Measurements from ENCODE around the gene ARFGAP2. TPM values are rescaled to one million over a fixed set of nuclear protein-coding genes. Genes with fewer than 3 reads are reported as not detected.
"Not testable (repeated sequence)": the region's sequence is repeated elsewhere in the genome, so short reads cannot be mapped to it uniquely, and the experiment has no call there.

ARFGAP2 gene
- total and polyA plus RNA-seq, 2 donors from 2014 or later, result 59.3 to 87.5 TPM

GRCh38 chr11:47208628-47209027 is 31.9 kb upstream of the ARFGAP2 start:
- Histone ChIP-seq H3K9ac (ENCODE audit: low read length in 3 of 3) (no peak overlapping the region), H3K4me1 (ENCODE audit: control insufficient read depth in 2 of 3, insufficient read depth in 2 of 3, low read depth in 1 of 3, low read length in 3 of 3) (no peaks in the 10 kb centered on the region), H3K27ac (ENCODE audit: low read depth in 2 of 2, low read length in 2 of 2) (no peak overlapping the region), H3K4me3 (ENCODE audit: low read length in 3 of 3) (no peak overlapping the region), H3K27me3 (ENCODE audit: control insufficient read depth, insufficient read depth, low read length) (no peaks in the 10 kb centered on the region), H3K9me3 (ENCODE audit: control insufficient read depth in 2 of 3, insufficient read depth in 1 of 3, low read length in 3 of 3) (no peaks in the 10 kb centered on the region), H3K36me3 (ENCODE audit: control insufficient read depth in 2 of 3, insufficient read depth in 3 of 3, low read length in 3 of 3) (no peaks in the 10 kb centered on the region)
- TF ChIP-seq CTCF (IDR thresholded peaks at IDR 0.05; ENCODE audit: borderline replicate concordance, extremely low read depth, insufficient read depth), result no peak
- intact Hi-C loops (cut with DNase I), result no loop called here
- FAIRE-seq (no peak), DNase-seq (no peak)

GRCh38 chr11:47208008-47208552 is 31.4 kb upstream of the ARFGAP2 start:
- H3K4me3 ChIP-seq (ENCODE audit: low read length in 3 of 3); FAIRE-seq; H3K9me3 ChIP-seq (ENCODE audit: control insufficient read depth in 2 of 3, insufficient read depth in 1 of 3, low read length in 3 of 3); H3K27ac ChIP-seq (ENCODE audit: low read depth in 2 of 2, low read length in 2 of 2); DNase-seq; H3K9ac ChIP-seq (ENCODE audit: low read length in 3 of 3); intact Hi-C loops (cut with DNase I); H3K4me1 ChIP-seq (ENCODE audit: control insufficient read depth in 2 of 3, insufficient read depth in 2 of 3, low read depth in 1 of 3, low read length in 3 of 3); H3K27me3 ChIP-seq (ENCODE audit: control insufficient read depth, insufficient read depth, low read length); H3K36me3 ChIP-seq (ENCODE audit: control insufficient read depth in 2 of 3, insufficient read depth in 3 of 3, low read length in 3 of 3): not testable (repeated sequence)

- no peak for TF ChIP-seq CTCF (IDR thresholded peaks at IDR 0.05; ENCODE audit: borderline replicate concordance, extremely low read depth, insufficient read depth)
- no peak overlapping the region for H3K4me3 ChIP-seq (ENCODE audit: low read length in 3 of 3)
- no peaks in the 10 kb centered on the region for H3K9me3 ChIP-seq (ENCODE audit: control insufficient read depth in 2 of 3, insufficient read depth in 1 of 3, low read length in 3 of 3)
- H3K36me3 ChIP-seq (ENCODE audit: control insufficient read depth in 2 of 3, insufficient read depth in 3 of 3, low read length in 3 of 3), result no peaks in the 10 kb centered on the region
- no peak overlapping the region for H3K27ac ChIP-seq (ENCODE audit: low read depth in 2 of 2, low read length in 2 of 2)
- FAIRE-seq, result no peak
- no peaks in the 10 kb centered on the region for H3K4me1 ChIP-seq (ENCODE audit: control insufficient read depth in 2 of 3, insufficient read depth in 2 of 3, low read depth in 1 of 3, low read length in 3 of 3)
- intact Hi-C loops (cut with DNase I), result no loop called here
- DNase-seq, result no peak
- H3K9ac ChIP-seq (ENCODE audit: low read length in 3 of 3), result no peak overlapping the region
- H3K27me3 ChIP-seq (ENCODE audit: control insufficient read depth, insufficient read depth, low read length), result no peaks in the 10 kb centered on the region
Observed at GRCh38 chr11:47207459-47207858, 30.8 kb upstream of the ARFGAP2 start.

GRCh38 chr11:47206577-47206976 is 29.9 kb upstream of the ARFGAP2 start:
- H3K9ac ChIP-seq (ENCODE audit: low read length in 3 of 3); intact Hi-C loops (cut with DNase I); H3K27ac ChIP-seq (ENCODE audit: low read depth in 2 of 2, low read length in 2 of 2); H3K9me3 ChIP-seq (ENCODE audit: control insufficient read depth in 2 of 3, insufficient read depth in 1 of 3, low read length in 3 of 3); H3K4me1 ChIP-seq (ENCODE audit: control insufficient read depth in 2 of 3, insufficient read depth in 2 of 3, low read depth in 1 of 3, low read length in 3 of 3); H3K27me3 ChIP-seq (ENCODE audit: control insufficient read depth, insufficient read depth, low read length); FAIRE-seq; H3K4me3 ChIP-seq (ENCODE audit: low read length in 3 of 3); DNase-seq; H3K36me3 ChIP-seq (ENCODE audit: control insufficient read depth in 2 of 3, insufficient read depth in 3 of 3, low read length in 3 of 3): not testable (repeated sequence)

GRCh38 chr11:47204637-47204989 is 27.9 kb upstream of the ARFGAP2 start:
- no peaks in the 10 kb centered on the region for H3K4me1 ChIP-seq (ENCODE audit: control insufficient read depth in 2 of 3, insufficient read depth in 2 of 3, low read depth in 1 of 3, low read length in 3 of 3)
- no peaks in the 10 kb centered on the region for H3K27me3 ChIP-seq (ENCODE audit: control insufficient read depth, insufficient read depth, low read length)
- intact Hi-C loops (cut with DNase I), result no loop called here
- H3K4me3 ChIP-seq (ENCODE audit: low read length in 3 of 3), result no peak overlapping the region
- H3K36me3 ChIP-seq (ENCODE audit: control insufficient read depth in 2 of 3, insufficient read depth in 3 of 3, low read length in 3 of 3), result no peaks in the 10 kb centered on the region
- H3K9ac ChIP-seq (ENCODE audit: low read length in 3 of 3), result no peak overlapping the region
- DNase-seq, result no peak
- H3K27ac ChIP-seq (ENCODE audit: low read depth in 2 of 2, low read length in 2 of 2), result no peak overlapping the region
- TF ChIP-seq CTCF (IDR thresholded peaks at IDR 0.05; ENCODE audit: borderline replicate concordance, extremely low read depth, insufficient read depth), result no peak
- H3K9me3 ChIP-seq (ENCODE audit: control insufficient read depth in 2 of 3, insufficient read depth in 1 of 3, low read length in 3 of 3), result no peaks in the 10 kb centered on the region
- FAIRE-seq, result no peak

Data from kidney (tissue), 14 donors.